Measurements from ENCODE around the gene LRFN5. TPM values are rescaled to one million over a fixed set of nuclear protein-coding genes. Genes with fewer than 3 reads are reported as not detected.

LRFN5 gene
- total RNA-seq, 1 experiment from 2014 or later, result 1.3 TPM

GRCh38 chr14:41865894-41866293, 259.2 kb downstream of the LRFN5 start:
- H3K36me3 Mint-ChIP-seq (ENCODE audit: insufficient read depth in 1 of 3, low read depth in 3 of 3), result peaks cover 2 to 15% (median 4%) of the 10 kb centered on the region in 3 experiments; a peak in 6 of 7 replicates
- Histone ChIP-seq H2BK12ac (ENCODE audit: insufficient read length, low read depth, low read length) (no peak overlapping the region), H4K8ac (replicated peaks; ENCODE audit: insufficient read length, low read depth, low read length) (no peak overlapping the region), H3K56ac (ENCODE audit: insufficient read length, low read depth, low read length) (no peak overlapping the region), H3K27ac (ENCODE audit: insufficient read length, low read depth, low read length) (no peak overlapping the region), H2BK15ac (ENCODE audit: low read depth, low read length) (no peak overlapping the region), H3K9ac (ENCODE audit: extremely low read depth, insufficient read length, low read length) (no peak overlapping the region), H3T11ph (ENCODE audit: low read length) (no peak overlapping the region), H3K4ac (ENCODE audit: low read depth, low read length) (no peak overlapping the region), H2BK120ac (ENCODE audit: low read depth, low read length, poor library complexity, severe bottlenecking) (no peak overlapping the region), H3K14ac (ENCODE audit: insufficient read depth, low read length) (no peak overlapping the region), H3K4me1 (ENCODE audit: insufficient read depth, low read length) (no peaks in the 10 kb centered on the region), H2BK5ac (ENCODE audit: insufficient read length, low read length) (no peak overlapping the region), H4K91ac (ENCODE audit: insufficient read length, low read depth, low read length) (no peak overlapping the region), H3K4me2 (ENCODE audit: insufficient read depth, insufficient read length, low read length) (no peak overlapping the region), H3K79me1 (ENCODE audit: insufficient read depth, low read depth, low read length, poor library complexity, severe bottlenecking) (no peaks in the 10 kb centered on the region), H3K23me2 (ENCODE audit: insufficient read length, low read depth, low read length, poor library complexity, severe bottlenecking) (no peaks in the 10 kb centered on the region), H4K20me1 (ENCODE audit: control insufficient read depth, insufficient read depth, insufficient read length) (no peaks in the 10 kb centered on the region), H3K9me3 (ENCODE audit: control insufficient read depth, low read depth, low read length) (no peaks in the 10 kb centered on the region), H3K18ac (ENCODE audit: insufficient read length, low read depth, low read length) (no peak overlapping the region), H2BK20ac (ENCODE audit: low read depth, low read length, poor library complexity, severe bottlenecking) (no peak overlapping the region), H3K79me2 (ENCODE audit: insufficient read depth, low read length) (no peaks in the 10 kb centered on the region), H4K5ac (ENCODE audit: insufficient read length, low read depth, low read length) (no peak overlapping the region), H2AK5ac (ENCODE audit: insufficient read length, low read length) (no peak overlapping the region), H2AFZ (ENCODE audit: low read length) (no peak overlapping the region), H3K27me3 (ENCODE audit: insufficient read depth, low read length) (no peaks in the 10 kb centered on the region), H3K23ac (ENCODE audit: insufficient read length, low read depth, low read length) (no peak overlapping the region)
- H3K27ac Mint-ChIP-seq, result no peak overlapping the region
- DNase-seq, result no peak
- H3K9me3 Mint-ChIP-seq, result peaks cover 12 to 14% of the 10 kb centered on the region in 2 experiments; a peak in 4 of 5 replicates
- H3K4me1 Mint-ChIP-seq, result peaks cover 0 to 5% of the 10 kb centered on the region in 2 experiments; a peak in 3 of 4 replicates
- no peak overlapping the region for H3K4me3 Mint-ChIP-seq
- no peaks in the 10 kb centered on the region for H3K27me3 Mint-ChIP-seq (ENCODE audit: low read depth)
- TF ChIP-seq, protein P1, sequence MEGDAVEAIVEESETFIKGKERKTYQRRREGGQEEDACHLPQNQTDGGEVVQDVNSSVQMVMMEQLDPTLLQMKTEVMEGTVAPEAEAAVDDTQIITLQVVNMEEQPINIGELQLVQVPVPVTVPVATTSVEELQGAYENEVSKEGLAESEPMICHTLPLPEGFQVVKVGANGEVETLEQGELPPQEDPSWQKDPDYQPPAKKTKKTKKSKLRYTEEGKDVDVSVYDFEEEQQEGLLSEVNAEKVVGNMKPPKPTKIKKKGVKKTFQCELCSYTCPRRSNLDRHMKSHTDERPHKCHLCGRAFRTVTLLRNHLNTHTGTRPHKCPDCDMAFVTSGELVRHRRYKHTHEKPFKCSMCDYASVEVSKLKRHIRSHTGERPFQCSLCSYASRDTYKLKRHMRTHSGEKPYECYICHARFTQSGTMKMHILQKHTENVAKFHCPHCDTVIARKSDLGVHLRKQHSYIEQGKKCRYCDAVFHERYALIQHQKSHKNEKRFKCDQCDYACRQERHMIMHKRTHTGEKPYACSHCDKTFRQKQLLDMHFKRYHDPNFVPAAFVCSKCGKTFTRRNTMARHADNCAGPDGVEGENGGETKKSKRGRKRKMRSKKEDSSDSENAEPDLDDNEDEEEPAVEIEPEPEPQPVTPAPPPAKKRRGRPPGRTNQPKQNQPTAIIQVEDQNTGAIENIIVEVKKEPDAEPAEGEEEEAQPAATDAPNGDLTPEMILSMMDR (conservative IDR thresholded peaks at IDR 0.05), result no peak
